SU-DHL-6 (cell line): ENCODE results near the gene RAX2.
"Not testable (repeated sequence)": the region's sequence is repeated elsewhere in the genome, so short reads cannot be mapped to it uniquely, and the experiment has no call there.

Source experiments
- CTCF ChIP-seq: fragments of 200-600 bp; sonication (generic); IDR thresholded peaks from one replicate; pipeline ENCODE4 v1.5.1; 2017; ENCODE audit warnings: antibody characterized with exemption, mild to moderate bottlenecking, low read length, moderate library complexity; ENCODE audit not compliant: insufficient read depth, poor library complexity, severe bottlenecking
- EZH2phosphoT487 ChIP-seq: fragments of 200-600 bp; sonication (generic), shearing (Covaris generic); conservative IDR thresholded peaks from 2 replicates; pipeline ENCODE4 v1.6.1; 2018; ENCODE audit warnings: mild to moderate bottlenecking, antibody characterized with exemption, low read length, moderate library complexity, mixed read lengths

- not testable (repeated sequence) for TF ChIP-seq CTCF, EZH2phosphoT487
Measured at GRCh38 chr19:3765757-3766156, 6.3 kb downstream of the RAX2 start.
